ENCODE measurements around the gene ZNF557.

DNA sequence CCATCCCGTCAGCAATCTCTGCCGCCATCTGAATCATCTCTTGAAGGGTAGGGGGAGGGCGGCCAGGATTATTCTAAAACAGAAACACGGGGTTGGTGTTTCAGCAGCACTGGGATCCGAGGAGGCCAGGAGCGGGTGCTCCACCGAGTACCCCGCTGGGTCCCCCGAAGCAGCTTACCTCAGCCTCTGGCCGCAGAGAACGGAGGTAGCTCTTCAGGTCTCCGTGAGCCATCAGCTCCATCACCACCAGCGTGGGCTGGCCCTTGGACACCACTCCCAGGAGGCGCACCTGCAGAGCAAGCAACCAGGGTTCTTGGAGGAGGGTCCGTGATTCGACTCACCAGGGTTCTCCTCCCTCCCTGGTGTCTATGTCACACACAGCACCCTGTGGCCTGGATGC lies 53.2 kb downstream of the ZNF557 start:
- TF ChIP-seq, protein P1, sequence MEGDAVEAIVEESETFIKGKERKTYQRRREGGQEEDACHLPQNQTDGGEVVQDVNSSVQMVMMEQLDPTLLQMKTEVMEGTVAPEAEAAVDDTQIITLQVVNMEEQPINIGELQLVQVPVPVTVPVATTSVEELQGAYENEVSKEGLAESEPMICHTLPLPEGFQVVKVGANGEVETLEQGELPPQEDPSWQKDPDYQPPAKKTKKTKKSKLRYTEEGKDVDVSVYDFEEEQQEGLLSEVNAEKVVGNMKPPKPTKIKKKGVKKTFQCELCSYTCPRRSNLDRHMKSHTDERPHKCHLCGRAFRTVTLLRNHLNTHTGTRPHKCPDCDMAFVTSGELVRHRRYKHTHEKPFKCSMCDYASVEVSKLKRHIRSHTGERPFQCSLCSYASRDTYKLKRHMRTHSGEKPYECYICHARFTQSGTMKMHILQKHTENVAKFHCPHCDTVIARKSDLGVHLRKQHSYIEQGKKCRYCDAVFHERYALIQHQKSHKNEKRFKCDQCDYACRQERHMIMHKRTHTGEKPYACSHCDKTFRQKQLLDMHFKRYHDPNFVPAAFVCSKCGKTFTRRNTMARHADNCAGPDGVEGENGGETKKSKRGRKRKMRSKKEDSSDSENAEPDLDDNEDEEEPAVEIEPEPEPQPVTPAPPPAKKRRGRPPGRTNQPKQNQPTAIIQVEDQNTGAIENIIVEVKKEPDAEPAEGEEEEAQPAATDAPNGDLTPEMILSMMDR (IDR thresholded peaks at IDR 0.05; ENCODE audit: low read depth, low read length) = no peak
- no peak for TF ChIP-seq EZH2phosphoT487 (IDR thresholded peaks at IDR 0.05; ENCODE audit: low read depth)

Measured in OCI-LY3 (cell line).